Posterior cingulate gyrus (tissue), 11 donors: Measurements from ENCODE around the gene IMPDH1.
"Not testable (repeated sequence)": the region's sequence is repeated elsewhere in the genome, so short reads cannot be mapped to it uniquely, and the experiment has no call there.

ENCODE experiments used
- DNase-seq, 10 donors: peaks; one replicate each; pipeline versions ENCODE4 v3.0.0 to v3.0.0-alpha.2; 2020 to 2021; ENCODE audit warnings: mixed read lengths in 3 of 10
- intact Hi-C: fragments of 100-400 bp; cut with DNase I; formaldehyde crosslinking; loops from one replicate; pipeline ENCODE4 v1.15.1; 2023

The IMPDH1 gene

DNA sequence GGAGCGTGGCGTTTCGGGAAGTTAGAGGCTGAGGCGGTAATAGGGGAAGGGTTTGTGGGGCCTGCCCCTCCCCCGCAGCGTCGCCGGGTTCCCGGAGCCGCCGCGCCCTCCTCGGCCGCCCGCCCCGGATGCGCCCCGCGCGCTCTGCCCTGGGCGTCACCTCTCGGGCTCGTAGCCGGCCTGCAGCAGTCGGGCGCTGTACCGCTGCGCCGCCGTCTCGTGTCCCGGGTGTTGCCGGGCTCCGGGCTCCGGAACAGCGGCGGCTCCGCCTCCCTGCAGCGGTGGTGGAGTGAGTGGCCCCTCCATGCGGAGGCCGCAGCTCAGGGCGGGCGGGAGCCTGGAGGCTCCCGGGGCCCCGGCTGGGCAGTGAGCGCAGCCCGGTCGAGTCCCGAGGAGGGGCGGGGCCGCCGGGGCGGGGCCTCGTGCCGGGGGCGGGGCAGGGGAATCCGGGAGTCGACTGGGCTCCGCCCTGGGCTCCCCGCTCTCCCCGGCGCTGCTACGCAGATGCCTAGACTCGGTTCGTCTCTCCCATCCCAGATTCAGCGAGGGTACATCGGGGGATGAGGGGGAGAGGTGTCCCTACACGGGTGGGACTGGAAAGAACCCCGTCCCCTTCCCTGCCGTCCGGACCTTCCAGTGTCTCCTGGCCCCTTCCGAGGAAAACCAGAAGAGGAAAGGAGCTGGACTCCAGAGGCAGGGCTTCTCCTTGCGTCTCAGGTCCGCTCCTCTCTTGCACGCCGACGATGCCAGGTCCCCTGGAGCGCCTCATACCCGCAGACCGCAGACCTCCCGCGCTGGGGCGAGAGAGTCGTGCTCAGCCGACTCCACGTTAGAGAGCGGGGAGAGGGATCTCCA, at the start of gene IMPDH1:
Gene IMPDH1 (minus strand): TSS at position 387 of the 855 bp plus-strand sequence. CDS start 81 bp downstream, at position 306.
- intact Hi-C loops = loop anchor here (5.0 kb wide), 1 partner anchor 63 kb away; no protein-coding TSS in a partner anchor
- peak; percentile 74 to 98 (median 85) for DNase-seq

DNA sequence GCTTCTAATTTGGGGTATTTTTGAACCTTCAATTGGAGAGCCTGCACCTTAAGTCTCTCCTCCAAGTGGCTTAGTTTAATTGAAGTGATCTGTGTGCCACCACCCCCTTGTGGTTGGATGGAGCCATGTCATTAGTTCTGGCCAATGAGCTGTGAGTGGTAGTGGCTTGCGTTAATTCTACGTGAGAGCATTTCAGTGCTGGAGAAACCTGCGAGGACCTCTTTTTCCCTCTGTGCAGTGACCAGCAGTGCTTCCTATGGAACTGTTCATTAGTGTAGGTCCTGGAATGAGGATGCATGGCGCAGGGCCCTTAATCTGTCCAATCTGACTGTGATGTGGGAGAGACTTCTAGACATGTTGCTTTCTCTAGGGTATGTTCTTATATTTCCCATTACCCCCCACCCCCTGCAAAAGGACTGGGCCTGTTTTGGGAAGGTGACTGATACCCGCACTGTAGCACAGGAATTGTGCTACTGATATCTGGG, 49.7 kb upstream of the IMPDH1 start:
- peak in 6 of 10 donors; percentile 55 to 92 (median 58) for DNase-seq
- intact Hi-C loops = loop anchor here (1.0 kb wide), 1 partner anchor 32 kb away; no protein-coding TSS in a partner anchor

DNA sequence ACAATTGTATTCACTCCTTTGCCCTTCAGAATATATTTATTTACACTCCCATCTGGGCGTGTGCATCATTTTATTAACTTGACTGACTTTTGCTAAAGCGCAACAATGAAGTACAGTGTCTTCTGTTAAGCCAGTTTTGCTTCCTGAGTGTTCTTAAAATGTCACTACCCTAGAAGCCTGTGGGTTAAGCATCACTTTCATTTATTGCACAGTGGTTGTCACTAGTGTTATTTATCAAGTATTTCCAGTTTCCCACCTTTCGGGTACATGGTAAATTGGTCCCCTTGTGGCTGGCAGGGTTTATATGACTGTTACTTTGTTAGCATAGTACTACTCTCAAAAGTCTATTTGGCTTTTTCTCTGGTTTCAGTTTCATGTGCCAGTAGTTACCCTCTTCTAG, 49.2 kb upstream of the IMPDH1 start:
- no peak for DNase-seq
- intact Hi-C loops = loop anchor here (1.0 kb wide), 1 partner anchor 32 kb away; no protein-coding TSS in a partner anchor

DNA sequence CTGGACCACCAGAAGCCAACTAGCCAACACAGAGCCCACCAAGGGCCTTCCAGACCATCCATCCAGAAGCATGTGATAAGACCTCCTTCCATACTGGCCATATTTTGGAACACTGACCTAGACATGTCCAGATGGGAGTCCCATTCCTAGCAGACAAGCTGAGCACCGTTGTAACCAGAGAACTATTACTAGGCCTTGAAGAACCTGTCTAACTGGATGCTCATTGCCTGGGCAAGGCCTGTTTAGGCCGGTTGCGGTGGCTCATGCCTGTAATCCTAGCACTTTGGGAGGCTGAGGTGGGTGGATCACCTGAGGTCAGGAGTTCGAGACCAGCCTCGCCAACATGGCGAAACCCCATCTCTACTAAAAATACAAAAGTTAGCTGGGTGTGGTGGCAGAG, 47.6 kb upstream of the IMPDH1 start:
- intact Hi-C loops, DNase-seq: not testable (repeated sequence)

DNA sequence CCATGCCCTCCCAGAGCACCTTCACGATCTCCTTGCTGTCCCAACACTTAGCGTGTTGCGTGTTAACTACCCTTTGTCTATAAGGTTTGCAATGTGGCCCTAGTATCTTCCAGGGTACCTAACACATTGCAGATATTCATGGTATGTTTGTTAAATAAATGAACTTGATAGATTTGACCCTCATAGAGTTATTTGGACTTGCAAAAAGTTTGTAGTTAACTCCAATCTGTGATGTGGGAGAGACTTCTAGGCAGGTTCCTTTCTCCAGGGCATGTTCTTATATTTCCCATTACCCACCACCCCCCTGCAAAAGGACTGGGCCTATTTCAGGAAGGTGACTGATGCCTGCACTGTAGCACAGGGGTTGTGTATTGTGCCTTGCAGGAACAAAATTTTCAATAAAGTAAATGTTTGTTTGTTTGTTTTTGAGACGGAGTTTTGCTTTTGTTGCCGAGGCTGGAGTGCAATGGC, 46.5 kb upstream of the IMPDH1 start:
- intact Hi-C loops = no loop called here
- no peak for DNase-seq

DNA sequence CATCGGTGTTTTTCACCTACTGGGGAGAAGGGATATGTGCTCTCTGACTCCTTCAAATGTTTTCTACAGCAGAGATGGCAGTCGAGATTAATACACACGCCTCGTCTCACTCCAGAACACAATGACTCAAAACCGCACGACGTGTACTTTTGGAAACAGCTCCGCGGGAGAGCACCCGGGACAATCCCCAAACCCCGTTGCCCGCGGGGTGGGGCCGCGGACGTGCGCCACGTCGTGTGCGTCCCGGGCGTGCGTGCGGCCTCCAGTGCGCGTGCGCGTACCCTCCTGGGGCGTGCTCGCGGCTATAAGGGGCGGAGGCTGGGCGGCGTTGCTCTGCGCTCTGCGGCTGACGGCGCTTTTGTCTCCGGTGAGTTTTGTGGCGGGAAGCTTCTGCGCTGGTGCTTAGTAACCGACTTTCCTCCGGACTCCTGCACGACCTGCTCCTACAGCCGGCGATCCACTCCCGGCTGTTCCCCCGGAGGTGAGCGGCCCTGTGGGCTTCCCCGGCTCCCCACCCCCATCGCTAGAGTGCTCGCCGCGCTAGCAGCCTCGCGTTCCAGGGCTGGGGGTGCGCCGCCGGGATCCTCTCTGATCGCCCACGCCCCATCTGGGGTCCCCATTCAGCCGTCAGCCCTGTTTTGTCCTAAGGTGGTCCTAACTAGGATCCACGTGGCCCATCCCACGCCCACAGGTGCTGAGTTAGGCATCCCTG, 45.9 kb upstream of the IMPDH1 start, which contains the start of gene HILPDA:
Gene HILPDA (plus strand): TSS at position 336 of the 712 bp plus-strand sequence. CDS start 1,391 bp downstream, outside the sequence.
- intact Hi-C loops = no loop called here
- DNase-seq = peak; percentile 81 to 98 (median 88)

DNA sequence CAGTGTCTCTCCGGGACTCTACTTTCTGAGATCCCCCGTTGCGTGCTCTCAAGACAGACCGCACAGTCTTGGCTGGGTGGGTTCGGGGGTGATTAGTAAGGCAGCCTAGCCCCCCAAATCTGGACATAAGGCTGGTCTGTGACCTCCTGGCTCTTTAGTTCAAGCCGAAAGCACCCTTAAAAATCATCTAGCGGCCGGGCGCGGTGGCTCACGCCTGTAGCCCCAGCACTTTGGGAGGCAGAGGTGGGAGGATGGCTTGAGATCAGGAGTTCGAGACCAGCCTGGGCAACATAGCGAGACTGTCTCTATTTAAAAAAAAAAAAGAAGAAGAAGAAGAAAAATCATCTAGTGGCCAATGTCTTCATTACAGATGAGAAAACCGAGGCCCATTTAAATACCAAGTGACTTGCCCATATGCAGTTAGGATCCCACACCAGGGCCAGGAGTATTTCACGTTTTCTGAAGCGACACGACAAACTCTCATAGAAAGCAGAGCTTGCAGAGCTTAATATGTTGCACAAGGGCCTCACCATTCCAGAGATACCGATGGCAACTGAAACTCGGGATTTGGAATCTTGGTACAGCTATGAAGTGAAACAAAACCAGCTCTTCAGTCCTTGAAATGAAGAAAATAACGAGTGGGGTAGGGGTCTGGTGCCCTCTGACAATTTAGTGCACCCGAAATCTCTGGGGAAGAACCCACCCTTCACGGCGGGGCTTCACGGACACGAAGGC, 45.2 kb upstream of the IMPDH1 start:
- intact Hi-C loops = no loop called here
- DNase-seq = no peak

DNA sequence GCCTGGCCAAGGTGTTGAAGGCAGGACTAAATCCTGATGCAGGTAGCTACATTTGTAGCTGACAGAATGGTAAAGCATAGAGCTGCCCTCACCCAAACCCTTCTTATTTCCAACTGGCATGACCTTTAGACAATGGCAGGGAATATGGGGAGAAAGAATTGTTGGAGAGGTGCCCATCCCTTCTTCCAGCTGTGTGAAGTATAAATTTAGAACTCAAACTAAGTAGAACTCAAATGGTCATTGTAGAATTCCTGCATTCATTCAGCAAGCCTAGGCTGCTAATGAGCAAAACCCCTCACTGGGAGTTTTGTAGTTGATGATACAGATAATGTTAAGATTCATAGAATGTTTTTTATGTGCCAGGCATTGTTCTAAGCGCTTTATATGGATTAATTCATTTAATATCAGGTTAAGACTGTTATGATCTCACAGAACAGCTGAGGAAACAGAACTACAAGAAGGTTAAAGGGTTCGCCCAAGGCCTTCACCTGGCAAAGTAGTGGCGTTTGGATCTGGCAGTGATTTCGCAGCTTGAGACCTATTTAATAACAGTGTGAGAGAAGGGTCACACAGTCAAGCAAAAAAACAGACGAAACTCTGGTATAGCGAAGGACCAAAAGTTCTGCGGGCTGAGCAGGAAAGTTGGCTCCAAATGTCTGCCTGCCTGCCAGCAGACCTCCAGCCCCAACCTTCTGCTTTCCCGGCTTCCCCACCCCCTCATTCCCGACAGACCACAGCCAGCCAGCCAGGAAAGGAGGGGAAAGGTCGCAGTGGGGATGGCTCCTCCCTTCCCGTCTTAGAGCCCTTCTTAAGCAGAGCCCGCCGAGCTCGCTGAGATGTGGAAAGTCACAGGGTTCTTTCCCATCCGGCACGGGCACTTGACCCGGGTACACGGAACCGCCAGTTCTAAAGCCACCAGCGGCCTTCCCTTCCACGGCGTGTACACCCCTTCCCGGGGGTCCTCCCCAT, 44.3 kb upstream of the IMPDH1 start:
- DNase-seq = peak; percentile 8 to 89 (median 47)
- intact Hi-C loops = no loop called here

DNA sequence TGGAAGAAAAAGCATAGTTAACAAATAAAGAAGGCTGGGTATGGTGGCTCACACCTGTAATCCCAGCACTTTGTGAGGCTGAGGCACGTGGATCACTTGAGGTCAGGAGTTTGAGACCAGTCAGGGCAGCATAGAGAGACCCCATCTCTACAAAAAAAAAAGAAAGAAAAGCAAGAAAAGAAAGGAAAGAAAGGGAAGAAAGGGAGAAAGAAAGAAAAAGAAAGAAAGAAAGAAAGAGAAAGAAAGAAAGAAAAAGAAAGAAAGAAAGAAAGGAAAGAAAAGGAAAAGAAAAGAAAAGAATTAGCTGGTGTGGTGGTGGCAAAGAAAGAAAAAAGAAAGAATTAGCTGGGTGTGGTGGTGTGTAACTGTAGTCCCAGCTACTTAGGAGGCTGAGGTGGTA, 42.8 kb upstream of the IMPDH1 start:
- intact Hi-C loops = no loop called here
- no peak for DNase-seq

DNA sequence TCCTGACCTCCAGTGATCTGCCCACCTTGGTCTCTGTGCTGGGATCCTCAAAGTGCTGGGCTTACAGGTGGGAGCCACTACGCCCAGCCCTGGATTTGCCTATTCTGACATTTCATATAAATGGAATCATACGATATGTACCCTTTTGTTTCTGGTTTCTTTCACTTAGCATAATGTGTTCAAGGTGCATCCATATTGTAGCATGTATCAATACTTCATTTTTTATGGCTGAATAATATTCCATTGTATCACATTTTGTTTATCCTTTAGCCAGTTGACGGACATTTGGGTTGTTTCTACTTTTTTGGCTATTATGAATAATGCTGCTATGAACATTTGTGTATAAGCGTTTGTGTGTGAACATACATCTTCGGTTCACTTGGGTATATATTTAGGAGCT, 41.1 kb upstream of the IMPDH1 start:
- intact Hi-C loops = no loop called here
- no peak for DNase-seq

DNA sequence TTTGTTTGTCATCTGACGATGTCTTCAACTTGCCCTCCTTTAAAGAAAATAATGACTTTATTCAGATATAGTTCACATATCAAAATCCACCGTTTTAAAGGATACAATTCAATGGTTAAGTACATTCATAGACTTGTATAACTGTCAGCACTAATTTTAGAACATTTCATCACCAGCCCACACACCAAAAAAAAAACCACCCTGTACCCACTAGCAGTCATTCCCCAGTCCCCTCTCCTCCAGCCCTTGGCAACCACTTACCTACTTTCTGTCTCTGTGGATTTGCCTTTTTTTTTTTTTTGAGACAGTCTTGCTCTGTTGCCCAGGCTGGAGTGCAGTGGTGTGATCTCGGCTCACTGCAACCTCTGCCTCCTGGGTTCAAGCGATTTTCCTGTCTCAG, 40.6 kb upstream of the IMPDH1 start:
- DNase-seq = no peak
- intact Hi-C loops = no loop called here

DNA sequence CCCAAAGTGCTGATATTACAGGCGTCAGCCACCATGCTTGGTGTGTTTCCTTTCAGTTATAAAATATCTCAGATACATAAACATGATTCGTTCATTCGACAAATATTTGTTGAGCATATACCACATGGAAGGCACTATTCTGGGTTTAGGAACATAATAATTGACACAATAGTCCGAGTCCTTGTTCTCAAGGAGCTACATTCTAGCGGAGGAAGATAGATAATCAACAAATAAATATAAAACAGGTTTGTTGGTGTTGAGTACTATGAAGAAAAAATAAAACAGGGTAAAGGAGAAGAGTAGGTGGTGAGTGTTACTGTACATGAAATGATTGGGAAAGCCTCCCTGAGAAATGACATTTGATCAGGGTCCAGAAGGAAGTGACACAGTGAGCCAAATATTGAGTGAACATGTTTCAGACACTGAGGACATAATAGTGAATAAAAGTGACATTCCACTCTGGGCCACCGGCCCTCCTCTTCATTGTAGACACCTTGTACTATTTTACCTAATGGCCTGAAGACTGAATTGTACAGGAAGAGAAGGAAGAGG, 39.0 kb upstream of the IMPDH1 start:
- intact Hi-C loops = no loop called here

DNA sequence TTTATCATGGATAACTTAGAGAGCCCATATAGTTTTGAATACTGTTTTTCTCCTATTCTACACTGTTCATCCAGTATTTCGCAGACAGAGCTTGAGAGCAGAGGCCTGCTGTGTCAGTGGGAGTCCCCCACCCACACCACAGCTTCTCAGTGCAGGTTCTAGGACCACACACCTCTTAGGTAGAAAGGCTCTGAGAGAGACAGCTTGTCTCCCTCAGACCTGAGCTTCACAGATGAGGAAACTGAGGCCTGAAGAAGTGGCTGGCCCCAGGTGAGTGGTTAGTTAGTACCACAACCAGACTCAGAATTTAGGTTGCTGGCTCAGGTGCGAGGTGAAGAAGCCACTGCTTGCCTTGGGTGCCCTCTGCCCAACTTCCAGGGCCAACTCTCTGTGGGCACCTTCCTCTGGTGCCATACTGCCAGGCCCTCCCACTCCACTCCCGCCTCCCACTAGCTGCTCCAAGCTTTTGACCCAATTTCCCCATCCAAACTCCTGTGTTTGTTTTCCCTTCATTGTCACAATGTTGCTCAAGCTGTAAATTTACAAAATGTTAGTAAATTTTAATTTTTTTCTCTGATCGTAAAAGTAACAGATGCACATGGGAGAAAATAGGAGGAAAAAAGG, 38.3 kb upstream of the IMPDH1 start:
- intact Hi-C loops = no loop called here
- no peak for DNase-seq

More for the DNA sequence above, 39.0 kb upstream of the IMPDH1 start:
- no peak for DNase-seq

DNA sequence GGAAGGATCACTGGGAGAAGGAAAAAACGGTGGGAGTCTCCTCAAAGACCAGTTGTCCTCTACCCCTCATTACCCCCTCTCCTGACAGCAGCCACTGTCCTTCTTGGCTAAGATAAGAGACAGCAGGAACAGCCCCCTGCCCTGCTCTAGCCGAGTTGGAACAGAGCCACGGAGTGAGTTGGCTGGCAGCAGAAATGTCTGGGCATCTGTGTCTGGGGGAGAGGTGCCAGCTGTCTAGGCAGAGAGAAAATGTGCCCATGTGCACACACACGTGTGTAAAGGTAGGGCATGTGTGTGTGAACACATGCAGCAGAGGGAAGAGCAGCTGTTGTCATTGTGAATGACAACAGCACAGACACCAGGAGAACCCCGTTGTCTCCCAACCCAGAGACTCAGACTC, 36.5 kb upstream of the IMPDH1 start:
- peak in 3 of 10 donors; percentile 10 to 69 (median 32) for DNase-seq
- intact Hi-C loops = no loop called here

DNA sequence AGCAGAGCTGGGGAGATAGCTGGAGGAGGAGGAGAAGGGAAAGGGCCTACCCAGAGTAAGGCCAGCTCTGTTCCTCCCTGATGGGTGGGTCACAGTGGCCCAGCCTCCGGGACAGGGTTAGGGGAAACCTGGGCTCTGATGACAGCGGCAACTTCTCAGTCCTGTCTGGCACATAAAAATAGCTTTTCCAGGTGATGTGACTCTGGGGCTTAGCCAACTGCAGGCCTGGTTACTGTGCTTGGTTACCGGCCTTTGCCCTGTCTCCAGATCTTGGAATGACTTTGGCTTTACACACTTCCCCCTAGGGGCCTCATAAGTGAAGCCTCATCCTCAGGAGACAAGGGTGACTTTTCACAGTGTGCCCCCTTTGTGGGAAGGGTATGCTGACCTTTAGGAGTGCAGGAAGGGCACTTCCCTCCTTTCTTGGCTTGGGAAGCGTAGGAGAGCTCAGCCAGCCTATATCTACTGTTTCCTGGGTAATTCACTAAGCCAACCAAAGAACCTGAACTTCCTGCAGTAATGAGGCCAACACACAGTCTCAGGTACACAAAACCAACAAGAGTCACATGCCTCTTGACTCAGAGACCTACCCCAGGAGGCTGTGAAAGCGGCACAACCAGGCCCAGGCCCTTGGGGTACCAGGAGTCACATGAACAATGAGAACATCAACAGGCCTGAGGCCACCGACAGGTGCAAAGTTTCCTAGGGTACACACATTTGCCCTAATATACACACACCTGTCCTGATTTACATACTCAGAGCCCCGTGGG, 34.2 kb upstream of the IMPDH1 start:
- intact Hi-C loops = no loop called here
- DNase-seq = no peak

DNA sequence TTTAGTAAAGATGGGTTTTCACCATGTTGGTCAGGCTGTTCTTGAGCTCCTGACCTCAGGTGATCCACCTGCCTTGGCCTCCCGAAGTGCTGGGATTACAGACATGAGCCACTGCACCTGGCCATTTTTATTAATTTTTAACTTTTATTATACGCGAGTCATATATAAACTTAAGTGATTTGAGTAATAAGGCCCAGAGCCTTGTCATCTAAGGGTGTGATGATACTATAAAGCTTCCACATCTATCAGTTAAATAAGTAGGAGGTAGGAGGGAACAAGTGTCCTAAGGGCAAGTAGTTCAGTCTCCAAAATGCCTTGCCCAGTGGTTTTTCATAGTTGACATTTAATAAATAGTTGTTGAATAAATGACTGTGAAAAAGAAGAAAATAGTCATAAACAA, 32.6 kb upstream of the IMPDH1 start:
- intact Hi-C loops = no loop called here
- DNase-seq = no peak

DNA sequence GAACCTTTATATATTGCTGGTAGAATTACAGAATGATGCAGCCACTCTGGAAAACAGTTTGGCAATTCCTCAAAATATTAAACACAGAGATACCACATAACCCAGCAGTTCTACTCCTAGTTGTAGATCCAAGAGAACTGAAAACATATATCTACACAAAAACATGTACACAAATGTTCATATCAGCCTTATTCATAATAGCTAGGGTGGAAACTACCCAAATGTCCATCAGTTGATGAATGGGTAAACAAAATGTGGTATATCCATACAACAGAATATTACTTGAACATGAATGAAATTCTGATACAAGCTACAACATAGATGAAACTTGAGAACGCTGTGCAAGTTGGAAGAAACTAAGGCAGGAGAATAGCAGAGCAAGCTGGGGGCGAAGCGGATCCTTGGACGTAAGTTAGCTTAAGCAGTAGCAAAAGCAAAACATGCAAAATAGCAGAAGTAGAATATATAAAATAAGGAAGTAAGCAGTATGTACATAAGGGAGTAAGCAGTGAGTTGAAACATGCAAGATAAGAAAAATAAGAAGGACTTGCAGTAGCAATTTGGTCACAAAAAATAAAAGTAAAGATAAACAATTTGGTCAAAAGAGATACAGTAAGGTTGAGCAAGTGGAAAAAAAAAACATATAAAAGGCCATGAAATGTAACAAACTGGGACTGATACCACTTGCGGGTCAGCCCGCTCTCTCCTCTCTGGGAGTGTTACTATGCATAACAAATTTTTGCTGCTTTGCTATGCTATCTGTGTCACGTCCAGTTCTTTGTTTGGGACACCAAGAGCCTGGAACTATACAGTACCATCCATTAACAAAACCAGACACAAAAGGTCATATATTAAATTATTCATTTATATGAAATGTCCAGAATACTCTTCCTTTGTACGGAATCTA, 27.9 kb upstream of the IMPDH1 start:
- DNase-seq = no peak
- intact Hi-C loops = no loop called here
